GM23338 (cell line): ENCODE results near the gene SCO1. TPM values are rescaled to one million over a fixed set of nuclear protein-coding genes. Genes with fewer than 3 reads are reported as not detected.

Source experiments
- ATAC-seq: fragments of 200-7000 bp; cut with Tn5 transposase; 3 replicates; pipeline ENCODE4 v1.9.1; 2020
- DNase-seq: peaks from one replicate; pipeline ENCODE4 v3.0.0-alpha.2; 2015; ENCODE audit warnings: low spot score
- H2AFZ ChIP-seq: fragments of 200-600 bp; sonication (generic); 2 replicates; pipeline ENCODE4 v1.8.0; 2016; ENCODE audit warnings: antibody characterized with exemption, mild to moderate bottlenecking, moderate library complexity
- H3F3A ChIP-seq: fragments of 200-600 bp; sonication (generic); replicated peaks from 2 replicates; pipeline ENCODE4 v1.8.0; 2017; ENCODE audit warnings: antibody characterized with exemption, mixed run types, low read depth
- H3K27ac ChIP-seq: fragments of 200-600 bp; sonication (generic); 2 replicates; pipeline ENCODE4 v1.6.1; 2016; ENCODE audit warnings: low read depth
- H3K27me3 ChIP-seq: fragments of 200-600 bp; sonication (generic); 2 replicates; pipeline ENCODE4 v1.8.0; 2016; ENCODE audit warnings: mild to moderate bottlenecking, mixed run types, moderate library complexity; ENCODE audit not compliant: insufficient read depth
- H3K36me3 ChIP-seq: fragments of 200-600 bp; sonication (generic); 2 replicates; pipeline ENCODE4 v1.8.0; 2016; ENCODE audit warnings: mild to moderate bottlenecking; ENCODE audit not compliant: insufficient read depth
- H3K4me1 ChIP-seq: fragments of 200-600 bp; sonication (generic); 2 replicates; pipeline ENCODE4 v1.8.0; 2016; ENCODE audit warnings: mild to moderate bottlenecking, moderate library complexity; ENCODE audit not compliant: insufficient read depth
- H3K4me2 ChIP-seq: fragments of 200-600 bp; sonication (generic); 2 replicates; pipeline ENCODE4 v1.7.1; 2017; ENCODE audit warnings: mixed run types
- H3K4me3 ChIP-seq: fragments of 200-600 bp; sonication (generic); 2 replicates; pipeline ENCODE4 v1.6.1; 2016; ENCODE audit warnings: mixed run types
- H3K79me2 ChIP-seq: fragments of 200-600 bp; sonication (generic); replicated peaks from 2 replicates; pipeline ENCODE4 v1.8.0; 2017; ENCODE audit warnings: mild to moderate bottlenecking; ENCODE audit not compliant: insufficient read depth
- H3K9me2 ChIP-seq: fragments of 200-600 bp; sonication (generic); 2 replicates; pipeline ENCODE4 v1.8.0; 2017; ENCODE audit not compliant: insufficient read depth
- H4K20me1 ChIP-seq: fragments of 200-600 bp; sonication (generic); replicated peaks from 2 replicates; pipeline ENCODE4 v1.8.0; 2017; ENCODE audit warnings: mild to moderate bottlenecking; ENCODE audit not compliant: insufficient read depth
- H3K27ac Mint-ChIP-seq: 2 replicates; pipeline ENCODE4 v1.8.0; 2020; ENCODE audit warnings: inconsistent platforms, mild to moderate bottlenecking, moderate library complexity, mixed read lengths
- H3K27me3 Mint-ChIP-seq: 3 replicates; pipeline ENCODE4 v1.8.0; 2022; ENCODE audit warnings: low read depth, mild to moderate bottlenecking, moderate library complexity, mixed read lengths, inconsistent platforms; ENCODE audit not compliant: insufficient read depth, poor library complexity
- H3K36me3 Mint-ChIP-seq: 3 replicates; pipeline ENCODE4 v1.8.0; 2021; ENCODE audit warnings: low read depth, mild to moderate bottlenecking, inconsistent platforms, moderate library complexity, mixed read lengths
- H3K4me1 Mint-ChIP-seq: 3 replicates; pipeline ENCODE4 v1.8.0; 2020; ENCODE audit warnings: mild to moderate bottlenecking, inconsistent platforms, mixed read lengths
- H3K4me3 Mint-ChIP-seq: 3 replicates; pipeline ENCODE4 v1.8.0; 2021; ENCODE audit warnings: moderate library complexity, mild to moderate bottlenecking, inconsistent platforms, mixed read lengths
- H3K9me3 Mint-ChIP-seq: 3 replicates; pipeline ENCODE4 v1.8.0; 2020; ENCODE audit warnings: moderate library complexity, mild to moderate bottlenecking, inconsistent platforms, mixed read lengths
- CREB1 ChIP-seq: fragments of 250-450 bp; sonication (Bioruptor Pico); IDR thresholded peaks from 2 replicates; pipeline ENCODE4 v1.5.0; 2020; ENCODE audit warnings: low read depth, mild to moderate bottlenecking, moderate library complexity
- EZH2 ChIP-seq: fragments of 200-600 bp; sonication (generic); IDR thresholded peaks from one replicate; pipeline ENCODE4 v1.8.0; 2017; ENCODE audit warnings: antibody characterized with exemption, mild to moderate bottlenecking, low read depth; ENCODE audit not compliant: unreplicated experiment
- EZH2phosphoT487 ChIP-seq: fragments of 200-600 bp; sonication (generic); IDR thresholded peaks from one replicate; pipeline ENCODE4 v1.8.1; 2018; ENCODE audit warnings: antibody characterized with exemption; ENCODE audit not compliant: unreplicated experiment
- JUNB ChIP-seq: IDR thresholded peaks from one replicate; pipeline ENCODE4 v1.6.1; 2016; ENCODE audit warnings: antibody characterized with exemption; ENCODE audit not compliant: unreplicated experiment
- NANOG ChIP-seq: IDR thresholded peaks from 2 replicates; pipeline ENCODE4 v1.6.1; 2016; ENCODE audit warnings: antibody characterized with exemption, borderline replicate concordance
- POLR2AphosphoS5 ChIP-seq: IDR thresholded peaks from 2 replicates; pipeline ENCODE4 v1.6.1; 2016; ENCODE audit warnings: antibody characterized with exemption, low read depth
- STAT1 ChIP-seq: IDR thresholded peaks from one replicate; pipeline ENCODE4 v1.6.1; 2016; ENCODE audit warnings: antibody characterized with exemption; ENCODE audit not compliant: unreplicated experiment
- ZNF114 ChIP-seq: fragments of 250-450 bp; sonication (Bioruptor Pico); IDR thresholded peaks from 2 replicates; pipeline ENCODE4 v1.5.0; 2020; ENCODE audit warnings: mild to moderate bottlenecking, moderate library complexity
- ZNF331 ChIP-seq: fragments of 250-450 bp; sonication (Bioruptor Pico); IDR thresholded peaks from 2 replicates; pipeline ENCODE4 v1.5.0; 2020; ENCODE audit warnings: low read depth, mild to moderate bottlenecking, moderate library complexity
- polyA plus RNA-seq: library from polyadenylated mRNA; unstranded; fragments of >200 nt; fragmentation: Nextera tagmentation; extraction: Ambion mirVana; gene quantifications from 2 replicates; pipeline ENCODE4 v1.2.1, GENCODE V29; 2016
- total RNA-seq: library from RNA; depleted of rRNA; stranded (reverse); fragments of >200 nt; shearing (Covaris generic); gene quantifications from 2 replicates; pipeline ENCODE4 v1.2.3, GENCODE V29; 2014
- TF ChIP-seq, protein P1 (sequence below): IDR thresholded peaks from one replicate; pipeline ENCODE4 v1.6.1; 2018; ENCODE audit warnings: antibody characterized with exemption; ENCODE audit not compliant: unreplicated experiment
- TF ChIP-seq, protein P2 (sequence below): IDR thresholded peaks from 2 replicates; pipeline ENCODE4 v1.6.1; 2016; ENCODE audit warnings: antibody characterized with exemption
- TF ChIP-seq, protein P3 (sequence below): fragments of 250-450 bp; sonication (Bioruptor Pico); IDR thresholded peaks from 2 replicates; pipeline ENCODE4 v1.5.0; 2020; ENCODE audit warnings: mild to moderate bottlenecking, moderate library complexity
- TF ChIP-seq, protein P4 (sequence below), 2 experiments: fragments of 200-600 bp in 1 of 2; sonication (generic) in 1 of 2; conservative IDR thresholded peaks; 2 replicates each; pipeline versions ENCODE4 v1.5.1 to v1.6.1; 2016 to 2017; ENCODE audit warnings: antibody characterized with exemption in 2 of 2, low read depth in 2 of 2, mild to moderate bottlenecking in 2 of 2, moderate library complexity in 1 of 2

Gene SCO1
- total and polyA plus RNA-seq, 2 experiments from 2014 or later, result 43.9 to 72.5 TPM

DNA sequence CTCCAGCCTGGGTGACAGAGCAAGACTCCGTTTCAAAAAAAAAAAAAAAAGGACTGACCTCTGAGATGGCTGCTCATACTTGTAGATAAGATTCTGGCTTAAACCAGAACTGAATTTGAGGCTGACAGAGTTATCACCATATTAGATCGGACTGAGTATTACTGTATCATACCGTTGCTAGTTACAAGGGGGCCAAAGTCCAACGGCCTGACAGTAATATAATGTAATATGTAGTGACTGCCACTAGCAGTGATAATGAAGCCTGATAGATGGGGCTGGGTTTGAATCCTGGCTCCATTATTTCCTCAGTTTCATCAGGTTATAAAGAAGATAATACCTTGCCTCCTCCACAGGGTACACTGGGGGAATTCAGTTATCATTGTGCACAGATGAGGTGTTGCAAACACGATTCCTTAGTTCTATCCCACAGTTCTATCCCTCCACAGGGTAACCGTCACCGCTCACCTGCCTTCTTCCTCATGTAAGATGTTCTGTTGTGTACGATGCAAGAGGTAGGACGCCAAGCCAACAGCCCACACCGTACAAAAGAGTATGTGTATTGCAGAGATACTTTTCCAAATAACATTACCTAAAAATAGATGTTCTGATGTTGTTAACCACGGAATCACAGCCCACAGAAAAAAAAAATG is 27.3 kb upstream of the SCO1 start:
- Histone ChIP-seq H3K4me1 (0 out of 2 replicates have a peak, but pooled peaks cover 5% of the 10 kb centered on the region), H3K79me2 (no peaks in the 10 kb centered on the region), H3K9me2 (no peaks in the 10 kb centered on the region), H3K36me3 (no peaks in the 10 kb centered on the region), H3K4me3 (no peak overlapping the region), H2AFZ (no peak overlapping the region), H3F3A (0 out of 2 replicates have a peak, but pooled peaks cover 3% of the 10 kb centered on the region), H3K4me2 (no peak overlapping the region), H3K27ac (no peak overlapping the region), H4K20me1 (no peaks in the 10 kb centered on the region), H3K27me3 (peaks cover 3% of the 10 kb centered on the region; the same call in 1 of the 2 replicates)
- no peaks in the 10 kb centered on the region for H3K4me1 Mint-ChIP-seq
- no peaks in the 10 kb centered on the region for H3K9me3 Mint-ChIP-seq
- peaks cover 3% of the 10 kb centered on the region for H3K27me3 Mint-ChIP-seq
- no peak overlapping the region for H3K27ac Mint-ChIP-seq
- no peaks in the 10 kb centered on the region for H3K36me3 Mint-ChIP-seq
- DNase-seq (no peak), ATAC-seq (no peak)
- H3K4me3 Mint-ChIP-seq, result no peak overlapping the region
- TF ChIP-seq STAT1 (no peak), POLR2AphosphoS5 (no peak), NANOG (no peak), ZNF331 (CRISPR knock-in tag) (no peak), CREB1 (no peak), EZH2 (no peak), EZH2phosphoT487 (no peak), JUNB (no peak), ZNF114 (no peak)
- TF ChIP-seq, protein P1, sequence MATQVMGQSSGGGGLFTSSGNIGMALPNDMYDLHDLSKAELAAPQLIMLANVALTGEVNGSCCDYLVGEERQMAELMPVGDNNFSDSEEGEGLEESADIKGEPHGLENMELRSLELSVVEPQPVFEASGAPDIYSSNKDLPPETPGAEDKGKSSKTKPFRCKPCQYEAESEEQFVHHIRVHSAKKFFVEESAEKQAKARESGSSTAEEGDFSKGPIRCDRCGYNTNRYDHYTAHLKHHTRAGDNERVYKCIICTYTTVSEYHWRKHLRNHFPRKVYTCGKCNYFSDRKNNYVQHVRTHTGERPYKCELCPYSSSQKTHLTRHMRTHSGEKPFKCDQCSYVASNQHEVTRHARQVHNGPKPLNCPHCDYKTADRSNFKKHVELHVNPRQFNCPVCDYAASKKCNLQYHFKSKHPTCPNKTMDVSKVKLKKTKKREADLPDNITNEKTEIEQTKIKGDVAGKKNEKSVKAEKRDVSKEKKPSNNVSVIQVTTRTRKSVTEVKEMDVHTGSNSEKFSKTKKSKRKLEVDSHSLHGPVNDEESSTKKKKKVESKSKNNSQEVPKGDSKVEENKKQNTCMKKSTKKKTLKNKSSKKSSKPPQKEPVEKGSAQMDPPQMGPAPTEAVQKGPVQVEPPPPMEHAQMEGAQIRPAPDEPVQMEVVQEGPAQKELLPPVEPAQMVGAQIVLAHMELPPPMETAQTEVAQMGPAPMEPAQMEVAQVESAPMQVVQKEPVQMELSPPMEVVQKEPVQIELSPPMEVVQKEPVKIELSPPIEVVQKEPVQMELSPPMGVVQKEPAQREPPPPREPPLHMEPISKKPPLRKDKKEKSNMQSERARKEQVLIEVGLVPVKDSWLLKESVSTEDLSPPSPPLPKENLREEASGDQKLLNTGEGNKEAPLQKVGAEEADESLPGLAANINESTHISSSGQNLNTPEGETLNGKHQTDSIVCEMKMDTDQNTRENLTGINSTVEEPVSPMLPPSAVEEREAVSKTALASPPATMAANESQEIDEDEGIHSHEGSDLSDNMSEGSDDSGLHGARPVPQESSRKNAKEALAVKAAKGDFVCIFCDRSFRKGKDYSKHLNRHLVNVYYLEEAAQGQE, result no peak
- TF ChIP-seq, protein P2, sequence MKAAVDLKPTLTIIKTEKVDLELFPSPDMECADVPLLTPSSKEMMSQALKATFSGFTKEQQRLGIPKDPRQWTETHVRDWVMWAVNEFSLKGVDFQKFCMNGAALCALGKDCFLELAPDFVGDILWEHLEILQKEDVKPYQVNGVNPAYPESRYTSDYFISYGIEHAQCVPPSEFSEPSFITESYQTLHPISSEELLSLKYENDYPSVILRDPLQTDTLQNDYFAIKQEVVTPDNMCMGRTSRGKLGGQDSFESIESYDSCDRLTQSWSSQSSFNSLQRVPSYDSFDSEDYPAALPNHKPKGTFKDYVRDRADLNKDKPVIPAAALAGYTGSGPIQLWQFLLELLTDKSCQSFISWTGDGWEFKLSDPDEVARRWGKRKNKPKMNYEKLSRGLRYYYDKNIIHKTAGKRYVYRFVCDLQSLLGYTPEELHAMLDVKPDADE, result no peak
- TF ChIP-seq, protein P3, sequence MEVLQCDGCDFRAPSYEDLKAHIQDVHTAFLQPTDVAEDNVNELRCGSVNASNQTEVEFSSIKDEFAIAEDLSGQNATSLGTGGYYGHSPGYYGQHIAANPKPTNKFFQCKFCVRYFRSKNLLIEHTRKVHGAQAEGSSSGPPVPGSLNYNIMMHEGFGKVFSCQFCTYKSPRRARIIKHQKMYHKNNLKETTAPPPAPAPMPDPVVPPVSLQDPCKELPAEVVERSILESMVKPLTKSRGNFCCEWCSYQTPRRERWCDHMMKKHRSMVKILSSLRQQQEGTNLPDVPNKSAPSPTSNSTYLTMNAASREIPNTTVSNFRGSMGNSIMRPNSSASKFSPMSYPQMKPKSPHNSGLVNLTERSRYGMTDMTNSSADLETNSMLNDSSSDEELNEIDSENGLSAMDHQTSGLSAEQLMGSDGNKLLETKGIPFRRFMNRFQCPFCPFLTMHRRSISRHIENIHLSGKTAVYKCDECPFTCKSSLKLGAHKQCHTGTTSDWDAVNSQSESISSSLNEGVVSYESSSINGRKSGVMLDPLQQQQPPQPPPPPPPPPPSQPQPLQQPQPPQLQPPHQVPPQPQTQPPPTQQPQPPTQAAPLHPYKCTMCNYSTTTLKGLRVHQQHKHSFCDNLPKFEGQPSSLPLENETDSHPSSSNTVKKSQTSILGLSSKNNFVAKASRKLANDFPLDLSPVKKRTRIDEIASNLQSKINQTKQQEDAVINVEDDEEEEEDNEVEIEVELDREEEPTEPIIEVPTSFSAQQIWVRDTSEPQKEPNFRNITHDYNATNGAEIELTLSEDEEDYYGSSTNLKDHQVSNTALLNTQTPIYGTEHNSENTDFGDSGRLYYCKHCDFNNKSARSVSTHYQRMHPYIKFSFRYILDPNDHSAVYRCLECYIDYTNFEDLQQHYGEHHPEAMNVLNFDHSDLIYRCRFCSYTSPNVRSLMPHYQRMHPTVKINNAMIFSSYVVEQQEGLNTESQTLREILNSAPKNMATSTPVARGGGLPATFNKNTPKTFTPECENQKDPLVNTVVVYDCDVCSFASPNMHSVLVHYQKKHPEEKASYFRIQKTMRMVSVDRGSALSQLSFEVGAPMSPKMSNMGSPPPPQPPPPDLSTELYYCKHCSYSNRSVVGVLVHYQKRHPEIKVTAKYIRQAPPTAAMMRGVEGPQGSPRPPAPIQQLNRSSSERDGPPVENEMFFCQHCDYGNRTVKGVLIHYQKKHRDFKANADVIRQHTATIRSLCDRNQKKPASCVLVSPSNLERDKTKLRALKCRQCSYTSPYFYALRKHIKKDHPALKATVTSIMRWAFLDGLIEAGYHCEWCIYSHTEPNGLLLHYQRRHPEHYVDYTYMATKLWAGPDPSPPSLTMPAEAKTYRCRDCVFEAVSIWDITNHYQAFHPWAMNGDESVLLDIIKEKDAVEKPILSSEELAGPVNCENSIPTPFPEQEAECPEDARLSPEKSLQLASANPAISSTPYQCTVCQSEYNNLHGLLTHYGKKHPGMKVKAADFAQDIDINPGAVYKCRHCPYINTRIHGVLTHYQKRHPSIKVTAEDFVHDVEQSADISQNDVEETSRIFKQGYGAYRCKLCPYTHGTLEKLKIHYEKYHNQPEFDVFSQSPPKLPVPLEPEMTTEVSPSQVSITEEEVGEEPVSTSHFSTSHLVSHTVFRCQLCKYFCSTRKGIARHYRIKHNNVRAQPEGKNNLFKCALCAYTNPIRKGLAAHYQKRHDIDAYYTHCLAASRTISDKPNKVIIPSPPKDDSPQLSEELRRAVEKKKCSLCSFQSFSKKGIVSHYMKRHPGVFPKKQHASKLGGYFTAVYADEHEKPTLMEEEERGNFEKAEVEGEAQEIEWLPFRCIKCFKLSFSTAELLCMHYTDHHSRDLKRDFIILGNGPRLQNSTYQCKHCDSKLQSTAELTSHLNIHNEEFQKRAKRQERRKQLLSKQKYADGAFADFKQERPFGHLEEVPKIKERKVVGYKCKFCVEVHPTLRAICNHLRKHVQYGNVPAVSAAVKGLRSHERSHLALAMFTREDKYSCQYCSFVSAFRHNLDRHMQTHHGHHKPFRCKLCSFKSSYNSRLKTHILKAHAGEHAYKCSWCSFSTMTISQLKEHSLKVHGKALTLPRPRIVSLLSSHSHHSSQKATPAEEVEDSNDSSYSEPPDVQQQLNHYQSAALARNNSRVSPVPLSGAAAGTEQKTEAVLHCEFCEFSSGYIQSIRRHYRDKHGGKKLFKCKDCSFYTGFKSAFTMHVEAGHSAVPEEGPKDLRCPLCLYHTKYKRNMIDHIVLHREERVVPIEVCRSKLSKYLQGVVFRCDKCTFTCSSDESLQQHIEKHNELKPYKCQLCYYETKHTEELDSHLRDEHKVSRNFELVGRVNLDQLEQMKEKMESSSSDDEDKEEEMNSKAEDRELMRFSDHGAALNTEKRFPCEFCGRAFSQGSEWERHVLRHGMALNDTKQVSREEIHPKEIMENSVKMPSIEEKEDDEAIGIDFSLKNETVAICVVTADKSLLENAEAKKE (CRISPR knock-in tag), result no peak
- TF ChIP-seq, protein P4, sequence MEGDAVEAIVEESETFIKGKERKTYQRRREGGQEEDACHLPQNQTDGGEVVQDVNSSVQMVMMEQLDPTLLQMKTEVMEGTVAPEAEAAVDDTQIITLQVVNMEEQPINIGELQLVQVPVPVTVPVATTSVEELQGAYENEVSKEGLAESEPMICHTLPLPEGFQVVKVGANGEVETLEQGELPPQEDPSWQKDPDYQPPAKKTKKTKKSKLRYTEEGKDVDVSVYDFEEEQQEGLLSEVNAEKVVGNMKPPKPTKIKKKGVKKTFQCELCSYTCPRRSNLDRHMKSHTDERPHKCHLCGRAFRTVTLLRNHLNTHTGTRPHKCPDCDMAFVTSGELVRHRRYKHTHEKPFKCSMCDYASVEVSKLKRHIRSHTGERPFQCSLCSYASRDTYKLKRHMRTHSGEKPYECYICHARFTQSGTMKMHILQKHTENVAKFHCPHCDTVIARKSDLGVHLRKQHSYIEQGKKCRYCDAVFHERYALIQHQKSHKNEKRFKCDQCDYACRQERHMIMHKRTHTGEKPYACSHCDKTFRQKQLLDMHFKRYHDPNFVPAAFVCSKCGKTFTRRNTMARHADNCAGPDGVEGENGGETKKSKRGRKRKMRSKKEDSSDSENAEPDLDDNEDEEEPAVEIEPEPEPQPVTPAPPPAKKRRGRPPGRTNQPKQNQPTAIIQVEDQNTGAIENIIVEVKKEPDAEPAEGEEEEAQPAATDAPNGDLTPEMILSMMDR (conservative IDR thresholded peaks at IDR 0.05; ENCODE audit: low read depth in 2 of 2), result no peak
